CD4-positive, alpha-beta T cell (primary cell): Measurements from ENCODE around the gene PPP1R12B. TPM values are rescaled to one million over a fixed set of nuclear protein-coding genes. Genes with fewer than 3 reads are reported as not detected.

Experiments
- ATAC-seq: fragments of 200-7000 bp; cut with Tn5 transposase; one replicate; pipeline ENCODE4 v1.10.0; 2022; ENCODE audit warnings: mild to moderate bottlenecking; ENCODE audit not compliant: poor library complexity
- CTCF ChIA-PET: fragments of 350-600 bp; sonication (Branson Sonifier 250); formaldehyde crosslinking; loops from one replicate; lab custom pipeline; 2021; ENCODE audit warnings: antibody characterized with exemption, inconsistent platforms; lab: Charles Lee
- POLR2A ChIA-PET: fragments of 350-600 bp; sonication (Branson Sonifier 250); formaldehyde crosslinking; loops from one replicate; lab custom pipeline; 2021; ENCODE audit warnings: antibody characterized with exemption, inconsistent platforms; lab: Charles Lee
- DNase-seq, 14 experiments: peaks; one replicate each; pipeline ENCODE4 v3.0.0-alpha.2; 2013 to 2020; ENCODE audit warnings: mixed read lengths in 2 of 14
- H3K27ac ChIP-seq, 2 donors: one replicate each; pipeline versions ENCODE4 v1.5.1 to v1.7.0; 2013; ENCODE audit warnings: low read length in 2 of 2, low read depth in 1 of 2, mild to moderate bottlenecking in 1 of 2
- H3K27me3 ChIP-seq, 2 experiments: 1 replicate in 1 of 2; 2 replicates in 1 of 2; pipeline versions ENCODE4 v1.6.1 to v1.7.0; 2013; ENCODE audit warnings: low read length in 2 of 2, control low read depth in 1 of 2, mild to moderate bottlenecking in 1 of 2, moderate library complexity in 1 of 2; ENCODE audit not compliant: insufficient read depth in 2 of 2, control insufficient read depth in 1 of 2
- H3K36me3 ChIP-seq: one replicate; pipeline ENCODE4 v1.6.1; 2013; ENCODE audit warnings: low read length, control low read depth; ENCODE audit not compliant: insufficient read depth
- H3K4me1 ChIP-seq: one replicate; pipeline ENCODE4 v1.6.1; 2013; ENCODE audit warnings: low read length, control low read depth; ENCODE audit not compliant: insufficient read depth
- H3K4me3 ChIP-seq: one replicate; pipeline ENCODE4 v1.5.1; 2013; ENCODE audit warnings: mild to moderate bottlenecking, low read length, moderate library complexity
- H3K9me3 ChIP-seq, 2 experiments: 1 replicate in 1 of 2; 2 replicates in 1 of 2; pipeline versions ENCODE4 v1.6.1 to v1.7.0; 2013; ENCODE audit warnings: low read length in 2 of 2, mild to moderate bottlenecking in 2 of 2, control low read depth in 1 of 2, moderate library complexity in 1 of 2; ENCODE audit not compliant: control insufficient read depth in 1 of 2, insufficient read depth in 1 of 2
- H3K27ac Mint-ChIP-seq: one replicate; pipeline ENCODE4 v1.8.0; 2020; ENCODE audit warnings: mixed read lengths
- H3K27me3 Mint-ChIP-seq: one replicate; pipeline ENCODE4 v1.8.0; 2021; ENCODE audit warnings: mixed read lengths
- H3K36me3 Mint-ChIP-seq: one replicate; pipeline ENCODE4 v1.8.0; 2021; ENCODE audit warnings: low read depth, mixed read lengths
- H3K4me1 Mint-ChIP-seq: one replicate; pipeline ENCODE4 v1.8.0; 2021; ENCODE audit warnings: low read depth, mixed read lengths
- H3K4me3 Mint-ChIP-seq: one replicate; pipeline ENCODE4 v1.8.0; 2020; ENCODE audit warnings: mild to moderate bottlenecking, mixed read lengths
- H3K9me3 Mint-ChIP-seq: one replicate; pipeline ENCODE4 v1.8.0; 2020; ENCODE audit warnings: mixed read lengths
- CTCF ChIP-seq: fragments of 200-600 bp; IDR thresholded peaks from one replicate; pipeline ENCODE4 v1.8.0; 2022; ENCODE audit warnings: antibody characterized with exemption, mild to moderate bottlenecking
- intact Hi-C, 2 experiments: fragments of 100-400 bp; cut with DNase I in 1 of 2; cut with micrococcal nuclease in 1 of 2; formaldehyde crosslinking; loops; one replicate each; pipeline versions ENCODE4 v1.15.1 to v1.9.0; 2023 to 2025; cut with DNase I, micrococcal nuclease
- total RNA-seq, 174 experiments: library from RNA in 2 of 174; stranded (reverse) in 2 of 174; gene quantifications; one replicate each; pipeline ENCODE4 v1.2.3 and lab custom pipeline; 2021 to 2026

The PPP1R12B gene
- total RNA-seq, 2 experiments from 2014 or later: 15.0 to 15.3 TPM

- intact Hi-C loops: no loop called here
- Mint-ChIP-seq H3K27ac (no peak overlapping the region), H3K27me3 (no peaks in the 10 kb centered on the region), H3K36me3 (peaks cover 75% of the 10 kb centered on the region), H3K4me3 (no peak overlapping the region), H3K4me1 (no peaks in the 10 kb centered on the region), H3K9me3 (no peaks in the 10 kb centered on the region)
- Histone ChIP-seq H3K9me3 (no peaks in the 10 kb centered on the region), H3K27me3 (no peaks in the 10 kb centered on the region), H3K4me1 (no peaks in the 10 kb centered on the region), H3K36me3 (peaks cover 13% of the 10 kb centered on the region), H3K4me3 (no peak overlapping the region), H3K27ac (no peak overlapping the region)
- peak in 1 of 14 experiments; percentile 5 for DNase-seq
- no peak for TF ChIP-seq CTCF
- no peak for ATAC-seq
- ChIA-PET POLR2A (no interaction called here), CTCF (no interaction called here)
Observed at GRCh38 chr1:202565890-202566602, 217.5 kb downstream of the PPP1R12B start.

DNA sequence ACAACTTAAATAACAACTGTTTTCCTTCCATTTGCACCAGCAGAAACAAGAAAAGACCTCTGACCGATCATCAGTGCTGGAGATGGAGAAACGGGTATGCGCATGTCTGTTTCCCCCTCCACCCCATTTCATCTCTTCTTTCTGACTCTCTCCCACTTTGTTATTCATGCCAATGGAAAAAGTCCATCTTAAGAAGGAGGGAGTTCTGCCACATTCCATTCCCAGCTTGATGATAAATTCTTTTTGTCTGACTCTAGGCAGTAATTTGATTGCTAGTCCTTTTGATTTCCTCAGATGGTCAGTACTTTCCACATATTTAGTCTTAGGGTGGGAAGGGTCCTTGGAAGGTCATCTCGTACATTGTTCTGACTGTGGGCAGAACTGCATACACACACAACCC, 219.2 kb downstream of the PPP1R12B start:
- no peaks in the 10 kb centered on the region for H3K9me3 ChIP-seq
- no peak for DNase-seq
- CTCF ChIA-PET: no interaction called here
- peaks cover 13% of the 10 kb centered on the region for H3K36me3 ChIP-seq
- Mint-ChIP-seq H3K4me3 (no peak overlapping the region), H3K9me3 (no peaks in the 10 kb centered on the region), H3K27ac (no peak overlapping the region), H3K4me1 (no peaks in the 10 kb centered on the region), H3K36me3 (peaks cover 83% of the 10 kb centered on the region), H3K27me3 (no peaks in the 10 kb centered on the region)
- intact Hi-C loops: no loop called here
- no peak overlapping the region for H3K4me3 ChIP-seq
- no peak for ATAC-seq
- POLR2A ChIA-PET: no interaction called here
- H3K4me1 ChIP-seq: no peaks in the 10 kb centered on the region
- H3K27ac ChIP-seq: no peak overlapping the region
- no peak for TF ChIP-seq CTCF
- no peaks in the 10 kb centered on the region for H3K27me3 ChIP-seq

GRCh38 chr1:202568410-202568809, 219.9 kb downstream of the PPP1R12B start:
- H3K4me3 ChIP-seq: no peak overlapping the region
- ChIA-PET POLR2A (no interaction called here), CTCF (no interaction called here)
- no peaks in the 10 kb centered on the region for H3K27me3 Mint-ChIP-seq
- no peak overlapping the region for H3K4me3 Mint-ChIP-seq
- H3K9me3 Mint-ChIP-seq: no peaks in the 10 kb centered on the region
- H3K4me1 ChIP-seq: no peaks in the 10 kb centered on the region
- no peaks in the 10 kb centered on the region for H3K27me3 ChIP-seq
- no peaks in the 10 kb centered on the region for H3K4me1 Mint-ChIP-seq
- intact Hi-C loops: no loop called here
- peaks cover 13% of the 10 kb centered on the region for H3K36me3 ChIP-seq
- H3K27ac ChIP-seq: no peak overlapping the region
- DNase-seq: no peak
- H3K9me3 ChIP-seq: no peaks in the 10 kb centered on the region
- H3K36me3 Mint-ChIP-seq: peaks cover 84% of the 10 kb centered on the region
- no peak for TF ChIP-seq CTCF
- no peak overlapping the region for H3K27ac Mint-ChIP-seq
- no peak for ATAC-seq
